ENCODE results near the gene TENM3.

DNA sequence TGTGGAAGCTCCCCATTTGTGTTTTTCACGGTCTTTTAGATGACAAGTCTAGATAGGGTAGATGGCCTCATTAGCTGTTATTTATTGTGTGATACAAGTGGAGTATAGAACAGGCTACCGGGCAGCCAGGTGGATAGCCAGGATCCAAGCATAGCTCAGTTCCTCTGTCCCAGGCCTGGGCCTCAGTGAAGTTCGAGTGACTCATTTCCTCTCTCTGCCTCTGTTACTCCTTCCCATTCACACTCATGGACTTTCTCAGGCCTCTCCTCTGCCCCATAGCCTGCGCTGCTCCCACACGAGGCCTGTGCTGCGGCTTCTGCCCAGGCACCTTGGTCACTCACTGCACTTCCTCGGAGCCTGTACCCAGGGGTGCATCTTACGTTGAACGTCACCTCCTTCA lies 54.5 kb downstream of the TENM3 start:
- TF ChIP-seq KLF16 (tag by site-specific recombination; IDR thresholded peaks at IDR 0.05): no peak
- TF ChIP-seq, protein P1, sequence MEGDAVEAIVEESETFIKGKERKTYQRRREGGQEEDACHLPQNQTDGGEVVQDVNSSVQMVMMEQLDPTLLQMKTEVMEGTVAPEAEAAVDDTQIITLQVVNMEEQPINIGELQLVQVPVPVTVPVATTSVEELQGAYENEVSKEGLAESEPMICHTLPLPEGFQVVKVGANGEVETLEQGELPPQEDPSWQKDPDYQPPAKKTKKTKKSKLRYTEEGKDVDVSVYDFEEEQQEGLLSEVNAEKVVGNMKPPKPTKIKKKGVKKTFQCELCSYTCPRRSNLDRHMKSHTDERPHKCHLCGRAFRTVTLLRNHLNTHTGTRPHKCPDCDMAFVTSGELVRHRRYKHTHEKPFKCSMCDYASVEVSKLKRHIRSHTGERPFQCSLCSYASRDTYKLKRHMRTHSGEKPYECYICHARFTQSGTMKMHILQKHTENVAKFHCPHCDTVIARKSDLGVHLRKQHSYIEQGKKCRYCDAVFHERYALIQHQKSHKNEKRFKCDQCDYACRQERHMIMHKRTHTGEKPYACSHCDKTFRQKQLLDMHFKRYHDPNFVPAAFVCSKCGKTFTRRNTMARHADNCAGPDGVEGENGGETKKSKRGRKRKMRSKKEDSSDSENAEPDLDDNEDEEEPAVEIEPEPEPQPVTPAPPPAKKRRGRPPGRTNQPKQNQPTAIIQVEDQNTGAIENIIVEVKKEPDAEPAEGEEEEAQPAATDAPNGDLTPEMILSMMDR (tag by site-specific recombination; IDR thresholded peaks at IDR 0.05): no peak
- TF ChIP-seq KLF10 (tag by site-specific recombination; IDR thresholded peaks at IDR 0.05): no peak
- TF ChIP-seq, protein P2, sequence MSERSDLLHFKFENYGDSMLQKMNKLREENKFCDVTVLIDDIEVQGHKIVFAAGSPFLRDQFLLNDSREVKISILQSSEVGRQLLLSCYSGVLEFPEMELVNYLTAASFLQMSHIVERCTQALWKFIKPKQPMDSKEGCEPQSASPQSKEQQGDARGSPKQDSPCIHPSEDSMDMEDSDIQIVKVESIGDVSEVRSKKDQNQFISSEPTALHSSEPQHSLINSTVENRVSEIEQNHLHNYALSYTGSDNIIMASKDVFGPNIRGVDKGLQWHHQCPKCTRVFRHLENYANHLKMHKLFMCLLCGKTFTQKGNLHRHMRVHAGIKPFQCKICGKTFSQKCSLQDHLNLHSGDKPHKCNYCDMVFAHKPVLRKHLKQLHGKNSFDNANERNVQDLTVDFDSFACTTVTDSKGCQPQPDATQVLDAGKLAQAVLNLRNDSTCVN (tag by site-specific recombination; optimal IDR thresholded peaks at IDR 0.05): no peak
- no peak for TF ChIP-seq ZNF529 (tag by site-specific recombination; IDR thresholded peaks at IDR 0.05; ENCODE audit: insufficient replicate concordance)
- TF ChIP-seq SETDB1 (IDR thresholded peaks at IDR 0.05; ENCODE audit: insufficient read length, low read length): no peak
- no peak for TF ChIP-seq ZNF133 (tag by site-specific recombination; IDR thresholded peaks at IDR 0.05)
- no peak for TF ChIP-seq ZNF76 (tag by site-specific recombination; IDR thresholded peaks at IDR 0.05; ENCODE audit: borderline replicate concordance, low read depth)
